Endothelial cell of umbilical vein (primary cell): Measurements from ENCODE around the gene SNX5.

Experiments used
- EZH2 ChIP-seq: IDR thresholded peaks from 2 replicates; pipeline ENCODE4 v1.6.1; 2012; ENCODE audit warnings: borderline replicate concordance, low read depth, mild to moderate bottlenecking, moderate library complexity, low read length, inconsistent platforms; ENCODE audit not compliant: severe bottlenecking
- JUN ChIP-seq: IDR thresholded peaks from 2 replicates; pipeline ENCODE4 v1.6.1; 2011; ENCODE audit warnings: borderline replicate concordance, low read depth; ENCODE audit not compliant: insufficient read length, insufficient read depth
- MYC ChIP-seq: IDR thresholded peaks from one replicate; pipeline ENCODE4 v1.6.1; 2011; ENCODE audit warnings: mild to moderate bottlenecking, low read depth, low read length
- POLR2A ChIP-seq: IDR thresholded peaks from 2 replicates; pipeline ENCODE4 v1.6.1; 2012; ENCODE audit warnings: low read depth, mild to moderate bottlenecking, control low read depth, low read length
- POLR2AphosphoS5 ChIP-seq: IDR thresholded peaks from 2 replicates; pipeline ENCODE4 v1.6.1; 2012; ENCODE audit warnings: low read depth, mild to moderate bottlenecking, control low read depth, low read length, moderate library complexity; ENCODE audit not compliant: insufficient read depth
- TF ChIP-seq, protein P1 (sequence below), 2 donors: IDR thresholded peaks; 1 replicate in 1 of 2; 2 replicates in 1 of 2; pipeline ENCODE4 v1.5.1; 2011; ENCODE audit warnings: low read length in 2 of 2, mild to moderate bottlenecking in 2 of 2, moderate library complexity in 2 of 2, control low read depth in 1 of 2, inconsistent platforms in 1 of 2, low read depth in 1 of 2; ENCODE audit not compliant: insufficient read depth in 1 of 2; ENCODE audit errors: extremely low read depth in 1 of 2
- TF ChIP-seq, protein P2 (sequence below): IDR thresholded peaks from 2 replicates; pipeline ENCODE4 v1.6.1; 2011; ENCODE audit not compliant: insufficient read depth, insufficient read length

DNA sequence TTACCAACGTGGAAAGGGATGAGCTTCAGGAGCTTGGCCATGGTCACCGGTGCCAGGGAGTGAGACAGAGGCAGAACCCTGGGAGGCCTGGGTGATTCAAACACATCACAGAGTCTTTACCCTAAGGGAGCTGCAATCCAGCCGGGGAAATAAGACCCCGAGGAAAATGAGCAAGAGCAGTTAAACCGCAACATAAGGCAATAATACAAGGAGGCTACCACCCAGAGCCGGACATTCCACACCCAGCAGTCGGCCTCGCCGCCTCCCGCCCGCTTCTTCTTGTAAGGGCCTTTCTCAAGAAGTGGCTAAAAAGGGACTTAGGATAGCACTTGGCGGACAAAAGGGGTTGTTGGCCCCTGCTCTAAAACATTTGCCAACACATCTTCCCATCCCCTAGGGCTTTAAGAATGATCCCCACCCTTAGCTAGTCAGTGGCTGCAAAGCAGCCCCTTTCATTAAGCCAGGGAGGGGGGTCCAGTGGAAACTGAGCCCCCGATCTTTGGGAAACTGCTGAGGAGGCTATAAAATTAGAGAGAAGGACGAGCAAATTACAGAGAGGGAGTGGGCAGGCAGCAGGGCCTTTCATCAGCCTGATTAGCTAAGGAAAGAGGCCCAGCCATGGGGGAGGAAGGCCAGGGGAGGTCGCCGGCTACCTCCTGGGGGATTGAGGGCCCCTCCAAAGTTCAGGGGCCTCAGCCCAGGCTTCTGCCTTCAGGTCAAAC, 34.3 kb downstream of the SNX5 start:
- TF ChIP-seq EZH2 (no peak), JUN (no peak), POLR2A (no peak), POLR2AphosphoS5 (no peak), MYC (no peak)
- TF ChIP-seq, protein P1, sequence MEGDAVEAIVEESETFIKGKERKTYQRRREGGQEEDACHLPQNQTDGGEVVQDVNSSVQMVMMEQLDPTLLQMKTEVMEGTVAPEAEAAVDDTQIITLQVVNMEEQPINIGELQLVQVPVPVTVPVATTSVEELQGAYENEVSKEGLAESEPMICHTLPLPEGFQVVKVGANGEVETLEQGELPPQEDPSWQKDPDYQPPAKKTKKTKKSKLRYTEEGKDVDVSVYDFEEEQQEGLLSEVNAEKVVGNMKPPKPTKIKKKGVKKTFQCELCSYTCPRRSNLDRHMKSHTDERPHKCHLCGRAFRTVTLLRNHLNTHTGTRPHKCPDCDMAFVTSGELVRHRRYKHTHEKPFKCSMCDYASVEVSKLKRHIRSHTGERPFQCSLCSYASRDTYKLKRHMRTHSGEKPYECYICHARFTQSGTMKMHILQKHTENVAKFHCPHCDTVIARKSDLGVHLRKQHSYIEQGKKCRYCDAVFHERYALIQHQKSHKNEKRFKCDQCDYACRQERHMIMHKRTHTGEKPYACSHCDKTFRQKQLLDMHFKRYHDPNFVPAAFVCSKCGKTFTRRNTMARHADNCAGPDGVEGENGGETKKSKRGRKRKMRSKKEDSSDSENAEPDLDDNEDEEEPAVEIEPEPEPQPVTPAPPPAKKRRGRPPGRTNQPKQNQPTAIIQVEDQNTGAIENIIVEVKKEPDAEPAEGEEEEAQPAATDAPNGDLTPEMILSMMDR (IDR thresholded peaks at IDR 0.05; ENCODE audit: extremely low read depth in 1 of 2, insufficient read depth in 1 of 2, low read depth in 1 of 2, low read length in 2 of 2) = no peak
- TF ChIP-seq, protein P2, sequence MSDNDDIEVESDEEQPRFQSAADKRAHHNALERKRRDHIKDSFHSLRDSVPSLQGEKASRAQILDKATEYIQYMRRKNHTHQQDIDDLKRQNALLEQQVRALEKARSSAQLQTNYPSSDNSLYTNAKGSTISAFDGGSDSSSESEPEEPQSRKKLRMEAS = no peak
